Measurements from ENCODE around the gene APLNR. TPM values are rescaled to one million over a fixed set of nuclear protein-coding genes. Genes with fewer than 3 reads are reported as not detected.
"Not testable (repeated sequence)": the region's sequence is repeated elsewhere in the genome, so short reads cannot be mapped to it uniquely, and the experiment has no call there.

Gene APLNR
- total RNA-seq: not detected

- CTCF ChIA-PET: no interaction called here
- POLR2A ChIA-PET: no interaction called here
Measured at GRCh38 chr11:57237204-57237681, at the start of gene APLNR. Gene APLNR (minus strand): TSS chr11:57237250. CDS start chr11:57237004, 246 bp downstream.

- ChIA-PET CTCF (no interaction called here), POLR2A (no interaction called here)
Measured at GRCh38 chr11:57283231-57283990, 46.4 kb upstream of the APLNR start.

GRCh38 chr11:57281546-57281945 lies 44.5 kb upstream of the APLNR start:
- POLR2A ChIA-PET, CTCF ChIA-PET: not testable (repeated sequence)

- CTCF ChIA-PET: no interaction called here
- POLR2A ChIA-PET: no interaction called here
Measured at GRCh38 chr11:57279116-57279515, 42.1 kb upstream of the APLNR start.

- ChIA-PET POLR2A (no interaction called here), CTCF (no interaction called here)
Measured at GRCh38 chr11:57278721-57279095, 41.7 kb upstream of the APLNR start.

- ChIA-PET POLR2A (no interaction called here), CTCF (no interaction called here)
Measured at GRCh38 chr11:57277845-57278720, 41.0 kb upstream of the APLNR start.

GRCh38 chr11:57276971-57277675 lies 40.1 kb upstream of the APLNR start:
- POLR2A ChIA-PET: no interaction called here

GRCh38 chr11:57276169-57276970 lies 39.3 kb upstream of the APLNR start:
- ChIA-PET CTCF (interaction anchor here (1.5 kb wide), 1 partner anchor 8 kb away, joined by 4 read pairs; no protein-coding TSS in a partner anchor), POLR2A (no interaction called here)

More at GRCh38 chr11:57276971-57277675, 40.1 kb upstream of the APLNR start:
- CTCF ChIA-PET: interaction anchor here (1.5 kb wide), 1 partner anchor 9 kb away, joined by 4 read pairs; no protein-coding TSS in a partner anchor

- CTCF ChIA-PET: interaction anchor here (2.1 kb wide), 1 partner anchor 26 kb away, joined by 7 read pairs; no protein-coding TSS in a partner anchor
- POLR2A ChIA-PET: no interaction called here
Measured at GRCh38 chr11:57275582-57275981, 38.5 kb upstream of the APLNR start.

GRCh38 chr11:57274904-57275498 lies 38.0 kb upstream of the APLNR start:
- POLR2A ChIA-PET: no interaction called here
- CTCF ChIA-PET: interaction anchor here (2.1 kb wide), 1 partner anchor 25 kb away, joined by 7 read pairs; no protein-coding TSS in a partner anchor

- ChIA-PET CTCF (interaction anchor here (2.1 kb wide), 1 partner anchor 24 kb away, joined by 7 read pairs; no protein-coding TSS in a partner anchor), POLR2A (no interaction called here)
Measured at GRCh38 chr11:57273448-57274058, 36.5 kb upstream of the APLNR start.

GRCh38 chr11:57269571-57270021 lies 32.5 kb upstream of the APLNR start:
- POLR2A ChIA-PET: no interaction called here
- CTCF ChIA-PET: no interaction called here

- ChIA-PET CTCF (no interaction called here), POLR2A (no interaction called here)
Measured at GRCh38 chr11:57266157-57266556, 29.1 kb upstream of the APLNR start.

GRCh38 chr11:57263351-57263750 lies 26.3 kb upstream of the APLNR start:
- ChIA-PET CTCF (no interaction called here), POLR2A (no interaction called here)

- POLR2A ChIA-PET: no interaction called here
- CTCF ChIA-PET: no interaction called here
Measured at GRCh38 chr11:57262157-57262556, 25.1 kb upstream of the APLNR start.

- ChIA-PET POLR2A (no interaction called here), CTCF (no interaction called here)
Measured at GRCh38 chr11:57260937-57261783, 24.1 kb upstream of the APLNR start.

- ChIA-PET POLR2A (no interaction called here), CTCF (no interaction called here)
Measured at GRCh38 chr11:57256119-57256518, 19.1 kb upstream of the APLNR start.

- ChIA-PET POLR2A (no interaction called here), CTCF (no interaction called here)
Measured at GRCh38 chr11:57255618-57256017, 18.6 kb upstream of the APLNR start.

Measured in activated CD8-positive, alpha-beta memory T cell treated with anti-CD3 and anti-CD28 coated beads for 36 hours (primary cell).